ENCODE results near the gene ABCC10.
"Not testable (repeated sequence)": the region's sequence is repeated elsewhere in the genome, so short reads cannot be mapped to it uniquely, and the experiment has no call there.

ABCC10 gene, protein sequence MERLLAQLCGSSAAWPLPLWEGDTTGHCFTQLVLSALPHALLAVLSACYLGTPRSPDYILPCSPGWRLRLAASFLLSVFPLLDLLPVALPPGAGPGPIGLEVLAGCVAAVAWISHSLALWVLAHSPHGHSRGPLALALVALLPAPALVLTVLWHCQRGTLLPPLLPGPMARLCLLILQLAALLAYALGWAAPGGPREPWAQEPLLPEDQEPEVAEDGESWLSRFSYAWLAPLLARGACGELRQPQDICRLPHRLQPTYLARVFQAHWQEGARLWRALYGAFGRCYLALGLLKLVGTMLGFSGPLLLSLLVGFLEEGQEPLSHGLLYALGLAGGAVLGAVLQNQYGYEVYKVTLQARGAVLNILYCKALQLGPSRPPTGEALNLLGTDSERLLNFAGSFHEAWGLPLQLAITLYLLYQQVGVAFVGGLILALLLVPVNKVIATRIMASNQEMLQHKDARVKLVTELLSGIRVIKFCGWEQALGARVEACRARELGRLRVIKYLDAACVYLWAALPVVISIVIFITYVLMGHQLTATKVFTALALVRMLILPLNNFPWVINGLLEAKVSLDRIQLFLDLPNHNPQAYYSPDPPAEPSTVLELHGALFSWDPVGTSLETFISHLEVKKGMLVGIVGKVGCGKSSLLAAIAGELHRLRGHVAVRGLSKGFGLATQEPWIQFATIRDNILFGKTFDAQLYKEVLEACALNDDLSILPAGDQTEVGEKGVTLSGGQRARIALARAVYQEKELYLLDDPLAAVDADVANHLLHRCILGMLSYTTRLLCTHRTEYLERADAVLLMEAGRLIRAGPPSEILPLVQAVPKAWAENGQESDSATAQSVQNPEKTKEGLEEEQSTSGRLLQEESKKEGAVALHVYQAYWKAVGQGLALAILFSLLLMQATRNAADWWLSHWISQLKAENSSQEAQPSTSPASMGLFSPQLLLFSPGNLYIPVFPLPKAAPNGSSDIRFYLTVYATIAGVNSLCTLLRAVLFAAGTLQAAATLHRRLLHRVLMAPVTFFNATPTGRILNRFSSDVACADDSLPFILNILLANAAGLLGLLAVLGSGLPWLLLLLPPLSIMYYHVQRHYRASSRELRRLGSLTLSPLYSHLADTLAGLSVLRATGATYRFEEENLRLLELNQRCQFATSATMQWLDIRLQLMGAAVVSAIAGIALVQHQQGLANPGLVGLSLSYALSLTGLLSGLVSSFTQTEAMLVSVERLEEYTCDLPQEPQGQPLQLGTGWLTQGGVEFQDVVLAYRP (N-terminal part only)

DNA sequence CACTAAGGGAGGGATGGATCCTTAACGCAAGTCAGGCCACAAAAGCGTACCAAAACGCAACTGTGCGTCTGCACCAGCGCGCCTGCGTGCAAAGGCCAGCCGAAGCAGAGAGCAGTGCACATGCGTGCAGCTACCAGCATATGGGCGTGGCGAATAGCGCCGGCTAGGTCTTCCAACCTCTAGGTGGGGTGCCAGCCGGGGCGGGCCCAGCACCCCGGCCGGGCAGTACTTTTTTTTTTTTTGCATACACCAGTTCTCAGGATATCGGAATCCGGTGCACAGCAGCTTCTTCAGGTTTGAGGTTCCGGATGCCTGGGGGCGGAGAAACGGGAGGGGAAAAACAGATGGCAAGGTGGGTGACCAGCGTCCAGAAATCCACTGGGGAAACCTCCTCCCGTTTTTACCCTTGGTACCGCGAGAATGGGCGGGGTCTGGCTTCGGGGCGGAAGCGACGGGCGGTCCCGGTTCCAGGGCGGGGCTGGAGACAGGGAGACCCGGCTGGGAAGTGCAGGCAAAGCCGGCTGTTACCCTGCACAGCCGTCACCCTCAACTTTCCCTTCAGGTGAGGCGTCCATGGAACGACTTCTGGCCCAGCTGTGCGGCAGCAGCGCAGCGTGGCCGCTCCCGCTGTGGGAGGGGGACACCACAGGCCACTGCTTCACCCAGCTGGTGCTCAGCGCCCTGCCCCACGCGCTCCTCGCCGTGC lies at the start of gene ABCC10:
TSS of gene ABCC10 (plus strand) at position 136 of the 706 bp plus-strand sequence. CDS start at position 574, 438 bp downstream.
- peak; percentile 93 to 98 for DNase-seq

DNA sequence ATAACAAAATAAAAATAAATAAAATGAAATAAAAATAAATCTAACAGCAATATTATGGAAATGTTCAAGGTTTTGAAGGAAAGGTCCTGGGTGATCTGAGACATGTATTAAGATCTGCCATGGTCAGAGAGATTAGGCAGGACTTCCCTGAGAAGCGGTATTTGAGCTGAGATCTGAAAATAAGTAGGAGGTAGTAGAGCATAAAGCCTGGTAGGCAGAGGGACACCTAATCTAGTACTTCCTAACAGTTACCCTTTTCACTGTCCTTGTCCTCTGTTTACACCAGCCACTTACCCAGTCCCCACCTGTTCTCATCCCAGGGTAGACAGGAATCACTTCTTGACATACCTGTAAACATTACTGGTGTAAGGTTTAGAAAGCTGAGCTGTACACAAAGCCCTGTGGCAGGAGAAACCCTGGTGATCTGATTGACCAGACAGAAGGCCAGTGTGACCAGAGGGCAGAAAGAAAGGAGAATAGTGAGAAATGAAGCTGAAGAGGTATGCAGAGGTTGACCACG lies 49.6 kb upstream of the ABCC10 start:
- no peak for DNase-seq

DNA sequence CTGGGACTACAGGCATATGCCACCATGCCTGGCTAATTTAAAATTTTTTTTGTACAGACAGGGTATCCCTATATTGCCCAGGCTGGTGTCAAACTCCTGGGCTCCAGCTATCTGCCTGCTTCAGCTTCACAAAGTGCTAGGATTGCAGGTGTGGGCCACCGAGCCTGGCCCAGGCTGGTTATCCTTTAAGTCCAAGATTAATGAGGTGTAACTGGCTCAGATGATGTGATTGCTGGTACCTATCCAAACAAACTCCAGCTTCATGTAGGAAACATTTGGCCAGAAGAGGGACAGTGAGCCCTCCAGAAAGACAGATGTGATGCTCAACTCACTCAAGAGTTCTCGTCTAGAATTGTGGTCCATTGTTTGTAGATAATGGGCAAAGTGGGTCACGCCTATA lies 48.7 kb upstream of the ABCC10 start:
- DNase-seq = peak in 1 of 2 experiments; percentile 19

DNA sequence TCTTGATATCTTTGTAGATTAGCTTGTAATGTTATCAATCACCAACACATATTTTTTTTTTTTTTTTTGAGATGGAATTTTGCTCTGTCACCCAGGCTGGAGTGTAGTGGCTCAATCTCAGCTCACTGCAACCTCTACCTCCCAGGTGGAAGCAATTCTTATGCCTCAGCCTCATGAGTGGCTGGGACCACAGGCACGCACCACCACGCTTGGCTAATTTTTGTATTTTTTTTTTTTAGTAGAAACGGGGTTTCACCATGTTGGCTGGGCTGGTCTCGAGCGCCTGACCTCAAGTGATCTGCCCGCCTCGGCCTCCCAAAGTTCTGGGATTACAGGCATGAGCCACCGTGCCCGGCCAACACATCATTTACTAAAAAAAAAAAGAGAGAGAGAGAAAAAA lies 46.5 kb upstream of the ABCC10 start:
- not testable (repeated sequence) for DNase-seq

DNA sequence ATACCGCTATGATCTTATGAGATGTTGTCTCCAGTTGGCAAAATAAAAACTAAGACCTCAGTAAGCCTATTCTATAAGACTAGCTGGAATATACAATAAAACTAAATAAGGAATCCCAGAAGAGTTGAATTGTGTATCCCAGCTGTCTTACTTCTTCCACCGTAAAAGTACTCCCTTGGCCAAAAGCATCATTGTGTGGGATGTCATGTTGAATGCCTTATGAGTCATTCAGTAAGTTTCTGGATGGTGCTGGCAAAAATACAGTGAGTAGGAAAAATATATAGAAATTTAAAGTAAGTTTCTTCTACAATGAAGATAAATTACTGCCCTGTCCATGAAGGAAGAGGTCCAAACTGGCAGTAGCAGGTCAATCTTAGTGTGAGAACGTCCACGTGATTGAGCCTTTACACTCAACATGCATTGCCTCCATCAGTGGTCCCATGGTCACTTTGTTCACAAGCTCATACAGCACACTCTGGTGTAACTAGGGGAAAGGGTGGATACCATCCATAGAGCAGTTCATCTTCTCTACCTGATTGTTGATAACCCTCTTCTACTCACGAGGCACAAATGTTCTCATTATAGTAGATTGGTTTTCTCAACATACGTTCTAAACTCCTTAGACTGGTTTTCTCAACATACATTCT lies 44.2 kb upstream of the ABCC10 start:
- DNase-seq = no peak

DNA sequence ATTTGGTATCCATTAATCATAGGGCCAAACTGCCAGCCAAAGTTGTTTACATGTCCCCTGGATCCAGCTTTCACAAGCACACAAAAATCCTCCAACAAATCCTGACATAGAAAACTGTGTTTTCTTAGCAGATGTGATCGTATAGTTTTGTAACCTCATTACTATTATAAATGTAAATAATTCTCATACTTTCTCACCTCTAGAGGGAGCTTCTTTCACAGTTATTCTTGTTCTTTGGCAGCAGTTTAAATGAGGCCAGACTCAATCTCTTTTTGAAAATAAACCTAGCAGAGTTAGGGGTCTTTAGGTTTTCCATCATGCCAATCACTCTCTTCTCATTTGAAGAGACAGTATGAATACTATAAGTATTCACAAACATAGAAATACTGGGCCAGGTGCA lies 40.8 kb upstream of the ABCC10 start:
- peak in 1 of 2 experiments; percentile 48 for DNase-seq

DNA sequence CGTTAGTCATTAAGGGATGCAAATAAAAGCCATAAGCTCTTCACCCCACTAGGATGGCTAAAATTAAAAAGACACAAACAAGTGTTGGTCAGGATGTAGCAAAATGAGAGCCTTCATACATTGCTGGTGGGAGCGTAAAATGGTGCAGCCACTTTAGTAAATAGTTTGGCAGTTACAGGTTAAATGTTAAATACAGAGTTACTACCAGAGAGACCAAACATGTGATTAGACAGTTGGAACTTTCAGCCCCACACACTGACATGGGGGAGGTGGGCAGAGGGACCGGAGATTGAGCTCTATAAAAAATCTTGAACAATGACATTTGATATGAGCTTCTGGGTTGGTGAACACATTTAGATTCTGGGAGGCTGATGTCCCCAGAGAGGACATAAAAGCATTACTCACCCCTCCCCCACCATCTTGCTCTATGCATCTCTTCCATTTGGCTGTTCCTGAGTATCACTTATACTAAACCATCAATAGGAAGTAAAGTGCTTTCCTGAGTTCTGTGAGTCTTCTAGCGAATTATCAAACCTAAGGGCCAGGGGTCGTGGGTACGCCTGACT lies 37.5 kb upstream of the ABCC10 start:
- no peak for DNase-seq

DNA sequence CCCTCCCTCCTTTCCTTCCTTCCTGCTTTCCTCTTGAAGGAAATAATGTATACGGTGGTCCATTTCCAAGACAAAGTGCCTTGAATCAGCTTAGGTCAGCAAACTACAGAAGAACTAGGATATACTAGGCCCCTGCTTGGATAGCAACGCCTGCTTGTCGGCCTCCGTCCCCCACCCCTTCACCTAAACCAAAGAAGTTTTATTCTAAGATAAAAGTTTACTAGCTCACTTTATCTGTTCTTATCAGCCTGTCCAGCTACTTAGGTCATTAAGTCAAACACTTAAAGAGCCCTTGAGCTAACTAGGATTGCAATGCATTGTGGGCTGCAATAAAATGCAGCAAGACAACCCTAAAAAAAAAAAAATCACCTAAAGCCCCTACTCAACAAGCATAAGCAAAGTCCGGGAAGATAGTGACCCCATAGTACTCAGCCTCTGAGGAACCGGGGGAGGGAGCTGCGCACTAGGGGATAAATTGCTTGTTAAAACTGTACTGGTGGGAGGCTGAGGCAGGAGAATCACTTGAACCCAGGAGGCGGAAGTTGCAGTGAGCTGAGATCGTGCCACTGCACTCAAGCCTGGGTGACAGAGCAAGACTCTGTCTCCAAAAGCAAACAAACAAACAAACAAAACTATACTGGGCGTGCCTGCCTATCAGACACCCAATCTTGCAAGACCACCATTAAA lies 36.4 kb upstream of the ABCC10 start:
- DNase-seq = not testable (repeated sequence)

DNA sequence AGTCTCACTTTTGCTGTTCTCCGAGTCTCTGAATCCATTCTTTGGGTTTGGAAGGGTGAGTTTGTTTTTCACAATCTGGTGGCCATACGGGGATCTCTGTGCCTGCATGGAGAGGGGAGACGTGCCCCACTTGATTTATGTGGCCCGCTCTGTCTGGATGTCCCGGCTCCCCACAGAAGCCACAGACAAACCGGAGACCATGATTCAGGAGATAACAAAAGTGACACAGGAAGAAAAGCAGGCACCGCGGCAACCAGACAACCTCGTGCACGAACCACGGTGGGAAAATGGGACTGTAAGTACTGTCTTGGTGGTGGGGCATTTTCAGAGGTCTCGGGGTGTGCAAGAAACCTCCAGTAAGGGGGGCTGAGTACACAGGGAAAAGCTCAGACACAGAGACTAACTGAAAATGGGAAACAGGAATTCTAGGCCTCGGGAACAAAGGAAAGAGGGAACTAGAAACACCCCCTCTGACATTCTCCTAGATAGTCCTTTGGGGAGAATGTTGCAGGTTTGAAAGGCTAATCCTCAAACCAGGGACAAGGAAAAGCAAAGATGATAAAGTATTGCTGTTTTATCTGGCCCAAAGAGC lies 35.8 kb upstream of the ABCC10 start:
- DNase-seq = no peak

DNA sequence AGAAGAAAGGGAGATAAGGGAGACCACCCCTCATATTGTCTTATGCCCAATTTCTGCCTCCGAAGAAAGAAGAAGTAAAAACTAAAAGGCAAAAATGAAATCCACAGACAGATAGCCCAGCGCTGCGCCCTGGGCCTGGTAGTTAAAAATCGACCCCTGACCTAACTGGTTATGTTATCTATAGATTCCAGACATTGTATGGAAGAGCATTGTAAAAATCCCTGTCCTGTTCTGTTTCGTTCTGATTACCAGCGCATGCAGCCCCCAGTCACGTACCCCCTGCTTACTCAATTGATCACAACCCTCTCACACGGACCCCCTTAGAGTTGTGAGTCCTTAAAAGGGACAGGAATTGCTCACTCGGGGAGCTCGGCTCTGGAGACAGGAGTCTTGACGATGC lies 34.2 kb upstream of the ABCC10 start:
- not testable (repeated sequence) for DNase-seq

DNA sequence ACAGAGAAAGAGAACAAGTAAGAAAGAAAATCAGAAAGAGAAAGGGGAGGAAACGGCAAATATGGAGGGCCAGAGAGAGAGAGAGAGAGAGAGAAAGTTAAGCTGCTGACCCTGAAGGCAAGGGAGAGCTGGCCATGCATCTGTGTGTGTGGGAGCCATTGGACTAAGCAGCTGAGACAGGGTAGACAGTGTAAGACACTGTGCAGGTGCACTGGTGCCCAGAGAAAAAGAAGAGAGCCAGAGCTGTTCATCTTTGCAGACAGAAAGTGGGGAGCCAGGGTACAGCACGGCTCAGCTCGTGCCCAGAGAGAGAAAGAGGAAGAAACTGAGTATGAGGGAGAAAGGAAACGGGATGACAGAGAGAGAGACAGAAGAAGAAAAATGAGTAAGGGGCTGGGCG lies 33.7 kb upstream of the ABCC10 start:
- DNase-seq = no peak

DNA sequence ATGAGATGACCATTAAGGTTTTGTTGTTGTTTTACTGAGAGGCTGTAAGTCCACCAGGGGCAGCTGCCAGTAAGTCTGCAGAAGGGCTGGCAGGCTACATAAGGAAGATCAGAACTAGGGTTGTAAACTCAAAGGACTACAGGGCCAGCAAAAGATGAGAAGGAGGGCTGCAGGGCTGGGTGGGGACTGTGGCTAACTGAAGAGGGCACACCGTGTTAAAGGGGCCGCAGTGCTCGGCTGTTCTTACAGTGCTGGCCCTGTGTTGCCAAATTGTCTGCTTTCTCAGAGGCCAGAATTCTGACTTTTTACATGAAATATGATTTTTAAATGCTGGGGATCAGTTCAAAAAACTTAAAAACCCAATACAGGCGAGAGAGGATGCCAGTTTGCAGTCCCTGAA lies 32.4 kb upstream of the ABCC10 start:
- DNase-seq = no peak

DNA sequence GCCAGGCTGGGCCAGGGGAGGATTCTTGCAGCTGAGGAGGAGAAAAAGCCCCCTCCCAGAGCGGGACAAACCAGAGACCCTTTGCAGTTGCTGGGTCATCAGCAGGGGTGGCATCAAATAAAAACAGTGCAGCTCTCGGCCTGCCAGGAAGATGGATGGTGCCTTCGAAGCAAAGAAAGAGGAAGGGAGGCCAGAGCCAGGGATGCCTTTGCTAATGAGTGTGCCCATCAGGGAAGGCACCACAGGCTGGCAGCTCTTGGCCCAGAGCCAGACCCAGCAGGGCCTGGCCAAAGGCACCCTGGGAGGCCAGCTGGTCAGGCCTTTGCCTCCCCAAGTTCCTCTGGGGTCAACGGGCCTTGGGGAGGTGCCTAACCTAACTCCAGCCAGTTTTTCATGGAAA lies 31.6 kb upstream of the ABCC10 start:
- DNase-seq = no peak

DNA sequence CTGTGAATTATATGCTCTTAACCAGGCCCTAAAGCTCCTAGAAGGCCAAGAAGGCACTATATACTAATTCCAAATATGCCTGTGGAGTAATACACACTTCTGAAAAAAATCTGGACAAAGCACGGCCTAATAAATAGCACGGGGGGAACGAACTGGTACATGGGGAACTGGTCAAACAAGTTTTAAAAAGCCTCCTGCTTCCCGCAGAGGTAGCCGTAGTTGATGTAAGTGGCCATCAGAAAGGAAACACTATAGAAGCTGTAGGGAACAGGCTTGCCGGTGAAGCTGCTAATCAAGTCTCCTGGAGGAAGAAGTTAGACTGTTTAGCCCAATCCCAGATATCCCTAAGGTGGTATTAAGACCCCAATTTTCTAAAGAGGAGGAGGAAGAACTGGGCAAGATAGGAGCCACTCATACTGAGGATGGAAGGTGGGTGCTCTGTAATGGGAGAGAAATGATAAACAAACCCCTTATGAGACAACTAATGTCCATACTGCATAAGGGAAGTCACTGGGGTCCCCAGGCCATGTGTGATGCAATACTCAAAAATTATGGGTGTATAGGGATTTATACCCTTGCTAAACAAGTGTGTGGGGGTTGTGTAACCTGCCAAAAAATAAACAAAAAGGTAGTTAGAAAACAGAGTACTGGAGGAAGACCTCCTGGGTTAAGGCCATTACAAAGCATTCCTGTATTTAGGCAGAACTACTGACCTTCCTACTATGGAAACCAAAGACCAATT lies 30.8 kb upstream of the ABCC10 start:
- no peak for DNase-seq

DNA sequence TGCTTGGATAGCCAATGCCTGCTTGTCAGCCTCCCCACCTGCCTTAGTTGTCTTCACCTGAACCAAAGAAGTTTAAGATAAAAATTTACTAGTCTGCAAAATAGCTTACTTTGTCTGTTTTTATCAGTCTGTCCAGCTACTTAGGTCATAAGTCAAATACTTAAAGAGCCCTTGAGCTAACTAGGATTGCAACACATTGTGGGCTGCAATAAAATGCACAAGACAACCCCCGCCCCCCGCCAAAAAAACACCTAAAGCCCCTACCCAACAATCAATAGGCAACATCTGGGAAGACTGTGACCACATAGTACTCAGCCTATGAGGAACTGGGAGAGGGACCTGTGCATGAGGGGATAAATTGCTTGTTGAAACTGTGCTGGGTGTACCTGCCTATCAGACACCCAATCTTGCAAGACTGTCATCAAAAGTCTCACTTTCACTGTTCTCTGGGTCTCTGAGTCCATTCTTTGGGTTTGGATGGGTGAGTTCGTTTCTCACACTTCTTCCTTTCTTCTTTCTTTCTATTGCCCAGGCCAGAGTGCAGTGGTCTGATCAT lies 27.3 kb upstream of the ABCC10 start:
- no peak for DNase-seq

DNA sequence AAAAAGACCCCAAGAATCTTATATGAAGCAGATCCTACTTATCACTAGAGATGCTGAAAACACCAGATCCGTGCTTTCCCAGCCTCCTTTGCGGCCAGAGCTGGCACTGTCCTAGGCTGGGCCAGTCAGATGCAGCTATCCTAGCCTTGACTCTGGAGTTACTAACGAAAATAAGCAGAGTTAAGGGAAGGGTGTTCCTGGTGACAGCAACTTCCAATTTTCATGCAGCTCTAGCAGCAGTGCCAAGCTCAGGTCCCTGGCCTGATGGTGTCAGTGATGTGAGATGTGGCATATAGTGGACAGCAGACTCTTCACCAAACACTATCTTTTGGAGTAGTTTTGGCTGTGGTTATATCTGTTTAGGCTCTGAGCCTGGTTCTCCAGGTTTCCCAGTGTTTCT lies 25.6 kb upstream of the ABCC10 start:
- DNase-seq = no peak

DNA sequence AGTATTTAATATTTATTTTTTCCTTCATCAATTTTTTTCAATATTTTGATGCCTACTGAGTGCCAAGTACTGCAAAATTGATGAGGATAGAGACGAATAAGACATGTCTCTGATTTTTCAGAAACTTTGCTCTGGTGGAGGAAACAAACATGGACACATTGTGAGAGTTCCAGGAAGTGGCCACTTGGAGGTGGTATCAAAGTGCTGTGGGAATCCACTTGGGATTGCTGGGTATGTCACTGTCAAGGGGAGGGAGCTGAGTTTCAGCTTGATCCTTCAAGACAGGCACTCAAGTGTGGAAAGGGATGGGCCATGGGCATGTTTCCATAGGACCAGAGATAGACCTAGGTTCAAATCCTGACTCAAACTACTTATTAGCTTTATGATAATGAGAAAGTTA lies 24.5 kb upstream of the ABCC10 start:
- DNase-seq = no peak

DNA sequence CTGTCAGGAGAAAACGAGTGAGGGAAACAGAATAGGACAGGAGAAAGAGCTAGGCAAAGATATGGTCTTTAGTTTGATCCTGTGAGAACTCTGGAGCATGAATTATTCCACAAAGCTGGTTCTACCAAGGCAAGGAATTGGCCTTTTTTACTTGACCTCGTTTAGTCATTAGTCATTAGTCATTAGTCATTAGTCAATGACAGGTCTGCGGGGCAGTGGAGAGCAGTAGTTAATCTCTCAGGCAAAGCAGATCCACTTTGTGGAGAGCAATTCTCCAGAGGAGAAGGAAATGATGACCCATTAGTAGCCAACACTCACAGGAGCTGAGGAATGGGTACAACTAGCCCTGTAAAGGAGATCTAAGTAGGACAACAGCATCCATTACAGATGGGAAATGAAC lies 22.0 kb upstream of the ABCC10 start:
- no peak for DNase-seq

DNA sequence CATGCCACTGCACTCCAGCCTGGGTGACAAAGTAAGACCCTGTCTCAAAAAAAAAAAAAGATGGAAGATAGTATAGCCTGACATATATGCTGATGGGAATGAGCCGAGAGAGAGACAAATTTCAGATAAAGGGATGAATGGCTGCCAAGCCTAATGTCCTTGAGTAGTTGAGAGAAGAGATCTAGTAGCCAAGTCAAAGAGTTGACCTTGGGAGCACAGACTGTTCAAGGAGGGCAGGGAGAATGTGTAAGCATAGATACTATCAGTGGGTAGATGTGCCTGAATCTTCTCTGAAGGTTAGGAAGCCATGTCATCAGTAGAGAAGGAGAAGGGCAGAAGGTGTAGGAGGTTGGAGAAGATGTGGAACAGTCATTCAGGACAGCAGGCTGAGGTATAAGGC lies 20.0 kb upstream of the ABCC10 start:
- DNase-seq = no peak
